ENCODE data around the gene P3H1.

P3H1 gene

DNA sequence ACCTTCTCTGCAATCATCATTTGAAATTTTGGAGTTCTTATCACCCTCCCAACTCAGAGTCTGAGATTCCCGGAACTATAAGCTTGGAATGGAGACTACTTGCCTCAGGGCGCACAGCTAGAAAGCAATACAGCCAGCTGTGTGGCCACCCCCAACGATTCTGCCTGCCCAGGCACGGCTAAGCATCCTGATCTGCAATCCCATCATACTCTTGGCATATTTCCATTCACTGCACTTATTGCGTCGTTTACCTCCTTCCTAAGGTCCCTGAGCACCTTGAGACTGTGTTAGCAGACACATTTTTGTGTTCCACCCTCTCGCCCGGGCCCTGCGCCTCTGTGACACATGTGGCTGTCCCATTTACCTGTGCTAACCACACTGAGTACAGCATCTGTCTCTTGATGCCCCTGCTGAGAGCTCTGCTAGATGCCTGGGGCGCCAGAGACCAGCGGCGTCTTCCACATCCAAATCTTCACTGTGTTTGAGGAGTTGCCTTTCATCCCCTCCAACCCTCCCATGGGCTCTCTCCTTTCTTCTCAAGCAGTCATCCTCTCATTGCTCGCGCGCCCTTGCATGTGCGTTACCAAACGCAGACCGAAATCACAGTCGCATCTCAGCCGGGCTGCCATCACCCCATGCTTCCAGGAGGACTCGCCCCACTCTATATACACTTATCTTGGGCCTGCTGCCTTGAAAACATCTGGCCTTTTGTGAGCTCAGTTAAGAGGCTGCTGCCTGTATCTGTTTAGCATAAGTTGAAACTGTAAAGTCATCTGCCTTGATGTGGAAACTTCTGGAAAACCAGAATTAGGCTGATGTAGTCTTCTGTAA is 23.3 kb downstream of the P3H1 start:
- DNase-seq = no peak

DNA sequence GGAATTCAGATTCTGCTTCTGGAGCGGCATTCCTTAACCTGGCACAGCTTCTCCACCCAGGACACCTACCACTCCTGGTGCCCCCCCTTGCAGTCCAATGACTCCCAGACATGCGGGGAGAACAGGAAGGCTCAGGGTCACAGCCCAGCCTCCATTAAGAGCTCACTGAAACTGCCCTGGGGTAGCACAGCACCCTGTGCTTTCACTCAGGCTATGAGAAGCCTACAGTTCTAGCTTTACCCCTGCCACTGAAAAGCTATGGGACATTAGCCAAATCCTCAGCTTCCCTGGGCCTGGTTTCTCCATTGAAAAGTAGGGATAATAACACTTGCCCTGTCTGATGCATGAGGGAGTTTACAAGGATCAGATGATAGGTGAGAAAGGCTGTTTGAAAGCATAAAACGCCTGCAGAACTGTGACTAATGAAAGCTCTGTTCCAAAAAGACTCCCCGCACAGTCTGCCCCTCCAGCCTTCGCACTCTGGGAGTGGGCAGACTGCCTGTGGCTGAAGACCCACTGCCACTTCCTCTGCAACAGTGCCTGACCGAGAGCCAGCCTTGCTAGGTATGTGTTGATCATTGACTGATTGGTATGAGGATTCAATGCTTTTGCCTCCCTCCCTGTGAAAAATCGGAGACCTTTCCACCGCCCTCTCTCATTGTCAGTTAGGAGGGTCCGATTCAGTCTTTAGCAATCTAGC is 24.1 kb downstream of the P3H1 start:
- DNase-seq = no peak

DNA sequence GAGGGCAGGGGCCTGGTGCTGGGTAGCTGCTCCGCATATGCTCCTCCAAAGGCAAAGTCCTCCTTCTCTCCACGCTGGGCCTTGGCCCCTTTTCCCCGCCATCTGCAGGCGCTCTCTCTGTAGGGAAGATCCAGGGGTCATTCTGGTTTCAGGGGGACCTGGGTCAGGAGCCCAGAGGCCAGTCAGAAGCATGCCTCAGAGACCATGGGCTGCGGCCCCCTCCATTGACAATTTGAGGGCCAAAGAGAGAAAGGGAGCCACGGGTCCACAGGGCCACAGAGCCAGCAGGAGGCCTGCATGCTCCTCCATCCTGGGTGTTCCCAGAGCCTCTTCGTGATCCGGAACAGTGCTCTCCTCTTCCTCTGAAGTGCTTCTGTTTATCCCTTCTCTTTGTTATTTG is 24.7 kb downstream of the P3H1 start:
- DNase-seq = no peak

DNA sequence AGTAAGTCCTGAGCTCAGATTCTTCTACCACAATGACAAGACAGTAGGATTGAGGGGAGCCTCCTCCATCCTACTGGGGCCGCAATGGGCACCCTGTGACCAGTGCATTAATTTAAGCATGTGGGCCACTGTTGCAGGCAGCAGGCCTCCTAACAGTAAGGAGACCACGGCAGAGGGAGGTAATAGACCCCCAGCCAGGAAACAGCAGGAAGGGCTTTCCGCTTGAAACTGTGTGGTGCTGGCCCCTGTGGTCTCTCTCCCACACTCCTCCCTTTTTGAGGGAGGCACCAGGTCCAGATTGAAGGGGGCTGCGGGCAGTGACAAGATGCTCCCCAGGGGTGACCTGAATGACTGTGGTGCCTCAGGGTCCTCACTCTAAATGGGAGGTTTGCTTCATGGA is 25.1 kb downstream of the P3H1 start:
- DNase-seq = no peak

DNA sequence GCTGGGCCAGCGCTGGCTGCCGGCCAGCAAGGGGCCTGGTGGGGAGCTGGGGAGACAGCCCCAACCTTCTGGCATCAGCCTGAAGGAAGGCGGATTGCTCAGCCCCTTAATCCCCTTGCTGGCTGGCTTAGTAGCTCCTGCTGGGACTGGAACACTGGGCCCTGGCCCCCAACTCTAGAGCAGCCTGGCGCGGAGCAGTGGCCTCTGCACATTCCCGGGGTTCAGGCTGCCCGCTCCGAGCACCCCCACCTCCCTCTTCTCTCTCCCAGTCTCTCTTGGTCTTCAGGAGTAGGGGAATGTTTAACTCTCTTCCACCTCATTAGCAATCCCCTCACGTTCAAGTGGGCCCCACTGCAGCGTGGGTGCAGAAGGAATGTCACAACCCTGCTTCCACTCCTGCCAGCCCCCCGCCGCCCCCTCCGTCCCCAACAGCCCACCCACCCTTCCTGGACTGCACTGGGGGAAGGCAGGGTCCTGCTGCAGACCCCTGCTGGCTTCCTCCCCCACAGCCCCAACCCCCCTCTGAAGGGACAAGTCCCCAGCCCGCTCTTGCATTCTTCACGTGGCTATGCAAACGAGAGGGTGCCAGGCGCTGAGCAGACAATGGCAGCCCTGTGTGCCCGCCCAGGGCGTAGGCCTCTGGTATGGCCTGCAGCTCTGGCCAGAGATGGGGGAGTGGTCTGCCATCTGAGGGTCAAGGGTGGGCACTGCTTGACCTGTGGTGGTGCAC is 25.8 kb downstream of the P3H1 start:
- DNase-seq = no peak

DNA sequence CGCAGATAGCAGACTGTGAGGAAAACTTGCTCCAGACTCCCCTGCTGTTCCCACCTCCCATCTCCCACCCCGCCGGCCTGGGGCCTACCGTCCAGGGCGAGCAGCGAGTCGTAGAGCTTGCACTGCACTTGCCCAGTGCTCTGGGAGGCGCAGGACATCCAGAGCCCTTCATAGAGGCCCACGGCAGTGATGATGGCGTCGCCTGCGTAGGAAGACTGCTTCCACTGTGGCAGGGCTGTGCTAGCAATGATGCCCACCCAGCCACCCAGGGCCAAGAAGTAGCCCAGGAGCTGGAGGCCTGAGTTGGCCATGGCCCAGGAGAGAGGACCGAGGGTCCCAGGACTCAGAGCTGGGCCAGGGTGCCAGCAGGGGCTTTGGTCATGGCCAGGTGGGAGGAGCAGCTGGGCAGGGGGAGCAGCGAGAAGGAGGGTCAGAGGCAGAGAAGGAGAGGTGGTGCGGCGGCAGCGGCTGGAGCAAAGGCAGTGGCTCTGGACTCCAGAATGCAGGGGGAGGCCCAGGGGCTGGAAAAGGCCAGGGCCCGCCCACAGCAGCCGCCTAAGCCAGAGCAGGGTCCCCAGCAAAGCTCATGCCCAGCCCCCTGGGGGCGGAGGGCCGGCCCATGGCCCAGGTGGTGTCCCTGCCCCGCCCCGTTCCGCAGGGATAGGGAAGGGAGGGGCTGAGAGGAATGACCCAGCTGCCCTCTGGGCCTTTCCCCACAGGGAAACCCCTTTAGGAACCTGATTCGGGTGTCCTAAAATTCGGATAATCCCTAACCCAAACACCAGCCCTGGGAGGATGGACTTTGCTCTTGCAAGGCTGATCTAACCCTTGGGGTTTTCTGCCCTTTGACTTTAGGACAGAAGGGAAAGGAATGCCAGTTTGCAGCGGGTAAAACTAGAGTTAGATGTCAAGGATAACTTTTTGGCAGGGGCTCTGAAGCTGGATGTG is 26.8 kb downstream of the P3H1 start, which contains the start of gene CLDN19:
Gene CLDN19 (minus strand): TSS at position 484 of the 948 bp plus-strand sequence. CDS start 173 bp downstream, at position 311.
- DNase-seq = no peak

DNA sequence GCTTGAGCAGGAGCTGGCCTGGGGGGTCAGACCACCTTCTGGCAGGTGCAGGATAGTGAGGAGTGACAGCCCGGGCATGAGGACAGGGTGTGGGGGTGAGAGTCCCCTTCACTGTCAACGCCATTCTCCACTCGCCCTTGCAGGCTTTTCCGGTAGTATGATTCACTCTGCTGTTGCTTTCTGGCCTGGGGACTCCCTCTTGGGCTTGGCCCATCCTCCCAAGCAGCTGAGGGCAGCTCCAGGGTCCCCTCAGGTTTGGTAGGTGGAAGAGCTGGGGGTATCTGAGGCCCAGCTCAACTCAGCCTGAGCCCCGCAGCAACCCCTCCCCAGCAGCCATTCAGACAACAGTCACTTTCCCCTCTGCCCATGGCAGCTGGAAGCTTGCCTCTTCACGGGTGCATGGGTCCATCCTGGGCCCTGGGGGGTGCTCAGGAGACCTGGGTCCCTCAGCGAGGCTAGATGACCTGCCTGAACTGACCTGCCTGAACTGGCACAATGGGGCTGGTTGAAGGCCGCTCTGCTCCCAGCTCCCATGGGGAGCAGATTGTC is 28.1 kb downstream of the P3H1 start:
- no peak for DNase-seq

DNA sequence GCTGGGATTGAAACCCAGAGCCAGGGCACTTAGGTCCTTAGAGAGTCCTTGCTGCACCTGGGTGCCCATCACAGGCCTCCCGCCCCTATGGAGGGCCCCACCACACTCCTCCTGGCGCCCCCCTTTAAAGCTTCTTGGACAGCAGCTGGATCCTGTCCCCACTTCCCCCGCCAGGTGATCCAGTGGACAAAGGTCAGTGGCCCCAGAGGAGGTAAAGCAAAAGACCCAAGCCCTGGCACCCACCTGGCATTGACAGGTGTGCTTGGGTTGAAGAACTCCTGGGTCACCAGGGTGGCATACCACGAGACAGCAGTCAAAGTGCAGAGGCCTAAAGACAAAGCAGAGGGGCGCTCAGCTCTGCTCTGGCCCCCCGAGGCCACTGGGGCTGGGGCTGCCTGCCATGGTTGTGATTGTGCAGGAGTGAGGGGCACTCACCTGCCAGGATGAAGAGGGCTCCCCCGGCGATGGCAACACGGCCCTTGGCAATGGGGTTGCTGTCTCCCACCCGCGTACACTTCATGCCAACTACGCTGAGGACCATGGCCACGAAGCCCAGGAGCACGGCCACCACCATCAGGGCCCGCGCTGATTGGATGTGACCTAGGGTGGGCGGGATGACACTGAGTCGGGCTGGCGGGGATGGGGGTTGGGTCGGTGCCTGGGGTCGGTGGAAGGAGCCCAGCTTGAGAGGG is 28.7 kb downstream of the P3H1 start:
- no peak for DNase-seq

DNA sequence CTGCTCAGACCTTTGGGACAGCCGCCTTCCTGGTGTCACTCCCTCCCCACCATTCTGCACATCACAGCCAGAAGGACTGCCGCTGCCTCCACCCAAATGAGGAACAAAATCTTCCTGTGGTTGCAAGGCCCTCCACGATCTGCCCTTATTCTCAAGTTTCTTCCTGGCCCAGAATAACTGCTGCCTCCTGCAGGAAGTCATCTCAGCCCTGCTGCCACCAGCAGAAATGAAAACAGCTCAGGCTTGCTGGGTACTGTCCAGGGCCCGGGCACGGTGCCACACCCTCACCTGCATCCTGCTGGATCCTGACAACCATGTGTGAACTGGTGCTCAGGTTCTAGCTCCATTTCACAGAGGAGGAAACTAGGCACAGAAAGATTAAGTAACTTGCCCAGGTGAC is 29.6 kb downstream of the P3H1 start:
- DNase-seq = peak; percentile 7

DNA sequence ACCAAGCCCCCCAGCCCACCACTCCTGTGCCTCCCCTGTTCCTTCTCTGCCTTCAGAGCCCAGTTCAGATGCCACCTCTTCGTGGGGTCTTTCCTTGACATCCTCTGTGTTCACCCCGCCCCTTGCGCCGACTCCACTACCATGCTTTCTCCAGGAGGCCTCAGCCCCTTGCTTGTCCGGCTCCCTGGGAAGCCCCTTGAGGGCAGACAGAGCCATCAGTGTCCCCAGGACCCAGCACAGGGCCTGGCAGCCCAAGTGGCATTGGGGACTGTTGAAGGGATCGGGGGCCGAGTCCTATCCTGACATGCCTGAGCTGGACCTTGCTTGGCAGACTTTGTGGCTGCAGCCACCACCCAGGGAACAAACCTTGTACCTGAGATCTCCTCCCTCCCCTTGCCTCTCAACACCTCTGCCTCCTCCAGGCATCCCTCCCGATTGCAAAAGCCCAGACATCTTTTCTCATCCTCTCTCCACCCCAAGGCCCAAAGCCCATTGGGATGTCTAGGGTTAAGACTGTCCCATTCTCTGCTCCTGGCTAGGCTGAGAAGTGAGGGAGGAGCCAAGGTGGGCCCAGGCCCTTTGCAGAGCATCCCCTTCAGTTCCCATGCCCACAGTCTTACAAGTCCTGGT is 30.1 kb downstream of the P3H1 start:
- DNase-seq = no peak

DNA sequence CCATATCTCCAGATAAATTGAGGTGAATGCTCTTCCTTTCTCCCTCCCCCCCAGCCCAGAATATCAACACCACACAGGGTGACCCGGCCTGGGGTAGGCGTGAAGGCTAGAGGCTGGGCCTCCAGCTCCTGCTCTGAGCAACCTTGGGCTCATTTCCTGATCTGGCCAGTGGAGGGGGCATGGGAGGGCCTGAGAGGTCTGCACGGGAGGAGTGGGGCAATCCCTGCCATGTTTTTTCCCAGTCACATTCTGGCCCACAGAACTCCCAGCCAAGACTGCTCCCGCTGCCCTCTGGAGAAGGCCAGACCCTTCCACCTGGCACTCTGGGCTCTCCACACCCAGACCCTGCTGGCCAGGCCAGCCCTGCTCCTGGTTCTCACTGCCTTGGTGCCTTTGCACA is 30.7 kb downstream of the P3H1 start:
- no peak for DNase-seq

DNA sequence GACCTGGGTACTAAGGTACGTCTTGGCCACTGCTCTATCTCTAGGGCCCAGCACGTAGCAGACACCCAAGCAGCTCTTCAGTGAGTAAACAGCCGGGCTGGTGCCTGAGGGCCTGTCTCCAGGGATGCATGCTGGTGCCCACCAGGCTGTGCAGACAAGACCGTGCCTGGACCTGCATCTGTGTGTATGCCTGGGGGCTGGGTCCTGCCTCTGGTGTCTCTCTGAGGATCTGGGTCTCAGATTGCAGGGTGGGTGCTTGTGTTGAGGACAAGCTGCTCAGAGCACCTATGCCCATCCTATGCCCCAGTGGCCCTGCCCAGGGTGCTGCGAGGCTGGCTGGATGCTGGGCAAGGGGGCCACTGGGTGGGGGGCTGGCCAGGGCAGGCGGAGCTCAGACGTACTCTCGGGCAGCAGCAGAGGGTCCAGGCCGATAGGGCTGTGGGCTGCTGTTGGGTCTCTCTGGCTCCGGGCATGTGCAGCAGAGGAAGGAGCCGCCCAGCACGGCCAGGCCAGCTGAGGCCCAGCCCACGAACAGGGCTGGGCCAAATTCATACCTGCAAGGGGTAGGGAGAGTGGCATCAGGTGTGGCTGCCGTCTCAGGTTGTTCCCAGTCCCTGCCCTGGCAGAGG is 31.2 kb downstream of the P3H1 start:
- no peak for DNase-seq

DNA sequence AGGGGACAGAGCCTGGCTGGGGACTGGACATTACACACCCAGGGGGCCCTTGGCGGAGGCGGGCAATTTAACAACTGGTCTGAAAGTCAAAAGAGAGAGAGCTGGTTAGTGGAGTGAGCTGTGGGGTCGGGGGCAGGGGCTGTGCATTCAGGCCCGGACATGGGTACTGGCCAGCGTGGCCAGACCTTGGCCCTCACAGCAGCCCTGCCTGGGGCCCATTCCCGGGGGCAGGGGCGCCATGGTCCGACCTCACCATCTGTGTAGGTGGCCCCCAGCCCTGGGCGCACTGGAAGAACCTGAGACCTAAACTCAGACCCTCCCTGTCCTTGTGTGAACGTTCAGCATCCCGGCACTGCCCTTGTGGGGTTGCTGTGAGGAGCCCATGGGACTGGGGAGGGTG is 31.8 kb downstream of the P3H1 start:
- DNase-seq = no peak

DNA sequence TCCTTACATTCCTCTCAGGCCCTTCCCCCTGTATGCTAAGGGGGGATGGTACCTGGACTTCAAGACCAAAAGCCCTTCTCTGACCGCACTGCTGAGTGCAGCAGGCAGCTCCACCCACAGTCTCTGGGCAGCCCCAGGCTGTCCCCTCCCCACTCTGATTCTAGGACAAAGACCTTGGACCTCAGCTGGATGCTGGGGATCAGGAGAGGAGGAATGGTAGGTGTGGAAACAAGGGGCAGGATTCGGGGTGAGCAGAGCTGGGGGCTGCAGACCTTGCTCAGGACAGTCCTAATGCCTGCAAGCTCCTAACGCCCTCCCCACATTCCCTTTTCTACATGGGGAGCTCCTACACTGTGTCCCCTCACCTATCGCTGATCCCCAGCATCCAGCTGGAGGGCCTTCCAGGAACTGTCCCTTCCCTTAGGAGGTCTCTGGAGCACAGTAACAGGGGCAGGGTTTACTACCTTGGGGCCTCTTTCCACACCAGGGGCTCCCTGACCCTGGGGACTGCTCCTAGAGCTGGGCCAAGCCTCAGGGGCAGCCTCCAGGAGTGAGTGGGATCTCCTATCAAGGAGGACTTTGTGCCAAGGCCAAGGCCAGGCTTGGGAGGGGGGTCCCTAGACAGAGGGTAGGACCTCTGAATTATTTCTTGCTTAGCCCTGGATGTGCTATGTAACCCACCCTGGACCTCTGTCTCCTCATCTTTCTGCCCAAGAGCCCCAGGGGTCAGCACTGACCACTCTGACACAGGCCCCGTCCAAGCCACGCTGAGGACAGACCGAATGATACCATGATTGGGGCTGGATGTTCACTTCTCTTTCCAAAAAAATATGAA is 32.4 kb downstream of the P3H1 start:
- no peak for DNase-seq

DNA sequence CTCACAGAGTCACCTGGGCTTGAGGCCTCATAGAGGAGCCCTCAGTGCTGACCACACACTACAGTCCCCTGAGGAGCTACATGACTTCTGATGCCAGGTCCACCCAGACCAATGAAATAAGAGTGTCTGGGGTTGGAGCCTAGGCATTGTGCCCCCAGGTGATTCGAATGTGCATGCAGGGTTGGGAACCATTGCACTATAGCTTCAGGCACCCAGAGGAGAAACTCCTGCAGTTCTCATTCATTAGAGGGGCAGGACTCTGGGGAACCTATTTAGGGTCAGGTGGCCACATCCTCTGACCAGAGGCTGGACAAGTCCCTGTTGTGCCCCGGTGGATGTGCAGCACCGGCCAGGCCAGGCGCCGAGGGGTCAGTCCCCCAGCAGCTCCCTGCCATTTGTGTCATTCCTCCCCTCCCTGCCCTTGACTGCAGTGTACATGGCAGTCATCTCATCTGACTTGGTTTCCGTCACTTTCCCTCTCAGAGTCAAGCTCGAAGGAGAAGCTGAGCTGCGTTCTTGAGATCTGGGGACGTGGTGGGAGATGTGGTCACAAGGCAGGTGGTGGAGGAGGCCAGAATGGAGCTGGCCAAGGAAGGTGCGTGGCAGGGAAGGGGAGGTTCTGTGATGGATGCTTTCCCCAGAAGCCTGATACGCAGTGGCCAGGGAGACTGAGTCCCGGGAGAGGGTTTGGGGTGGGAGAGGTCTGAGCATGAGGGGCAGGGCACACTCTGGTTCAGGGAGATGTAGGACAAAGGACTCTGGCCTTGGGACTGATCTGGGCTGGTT is 33.2 kb downstream of the P3H1 start:
- DNase-seq = no peak

DNA sequence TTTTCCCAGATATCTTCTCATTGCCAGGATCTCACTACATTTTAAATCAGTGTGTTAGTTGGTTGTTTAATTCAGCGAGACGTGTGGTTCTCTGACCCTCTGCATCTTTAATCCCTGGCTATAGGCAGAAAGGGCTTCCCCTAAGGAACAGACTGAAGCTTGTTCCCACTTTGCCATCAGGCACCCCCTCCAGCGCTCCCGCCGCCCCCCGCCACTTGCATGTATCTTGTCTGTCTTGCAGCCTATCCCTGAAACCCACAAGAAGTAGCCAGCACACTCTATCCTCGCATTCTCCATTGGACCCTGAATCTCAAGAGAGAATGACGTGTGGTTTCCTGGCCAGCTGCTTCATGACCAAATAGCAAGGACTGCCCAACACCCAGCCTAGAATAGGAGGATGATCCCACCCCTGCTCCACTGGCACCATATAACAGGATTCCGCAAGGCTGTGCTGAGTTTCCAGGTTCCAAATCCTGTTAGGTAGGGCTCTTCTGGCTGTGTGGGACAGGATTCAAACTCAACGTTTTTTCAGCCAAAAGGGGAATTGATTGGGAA is 34.6 kb downstream of the P3H1 start:
- DNase-seq = no peak

DNA sequence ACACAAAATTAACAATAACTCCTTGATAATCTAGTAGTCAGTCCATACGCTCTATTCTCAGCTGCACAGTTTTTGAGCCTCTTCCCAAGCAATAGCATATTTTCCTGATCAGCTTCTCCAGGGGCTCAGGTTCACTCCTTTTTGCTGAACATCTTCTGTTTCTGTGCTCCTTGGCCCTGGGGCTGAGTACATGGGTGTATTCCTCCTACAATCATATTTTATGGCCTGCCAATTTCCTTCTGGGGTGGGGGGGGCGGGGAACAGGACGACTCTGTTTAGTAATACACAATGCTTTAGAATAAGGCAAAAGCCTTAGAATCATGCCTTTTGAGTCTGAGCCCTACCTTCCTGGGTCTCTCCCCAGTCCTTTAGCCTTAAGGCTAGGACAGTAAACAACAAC is 35.2 kb downstream of the P3H1 start:
- no peak for DNase-seq

DNA sequence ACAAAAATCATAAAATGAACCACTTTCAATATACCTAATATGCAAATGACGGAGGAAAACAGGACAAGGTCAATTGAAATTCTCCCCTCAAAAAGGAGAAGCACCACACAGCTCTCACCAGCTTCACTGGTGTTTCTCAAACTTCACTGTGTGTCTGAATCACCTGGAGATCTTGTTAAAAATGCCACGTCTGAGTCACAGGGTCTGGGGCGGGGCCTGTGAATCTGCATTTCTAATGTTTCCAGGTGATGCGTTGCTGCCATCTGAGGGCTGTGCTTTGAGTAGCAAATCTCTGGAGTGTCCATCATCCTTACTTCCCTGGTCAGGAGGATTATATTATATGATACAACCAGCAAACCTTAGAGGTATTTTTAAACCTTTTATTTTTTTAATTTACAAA is 35.8 kb downstream of the P3H1 start:
- no peak for DNase-seq

DNA sequence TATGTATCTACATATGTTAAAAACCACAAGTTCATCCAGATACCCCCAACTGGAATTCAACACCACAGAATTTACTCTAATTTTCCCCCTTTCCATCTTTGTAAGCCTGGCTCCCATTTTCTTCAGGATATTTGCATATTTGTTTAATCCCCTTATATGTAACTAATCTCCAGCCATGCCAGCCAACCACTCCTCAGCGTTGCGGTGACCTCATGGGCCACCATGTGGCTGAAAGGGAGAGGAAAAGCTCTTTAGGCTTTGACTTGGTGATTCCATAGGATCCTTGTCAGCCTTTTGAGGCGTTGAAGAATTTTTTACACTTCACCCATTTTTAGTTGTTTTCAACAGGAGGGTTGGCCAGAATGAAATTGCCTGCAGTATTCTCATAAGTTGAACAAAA is 36.8 kb downstream of the P3H1 start:
- DNase-seq = no peak
